ES-I3 (cell line): ENCODE data around the gene PRAC1.

ENCODE experiments used
- H3K36me3 ChIP-seq: 2 replicates; pipeline ENCODE4 v1.6.1; 2013; ENCODE audit warnings: mild to moderate bottlenecking, low read length, control low read depth, moderate library complexity; ENCODE audit not compliant: insufficient read depth
- H3K4me1 ChIP-seq: 2 replicates; pipeline ENCODE4 v1.6.1; 2013; ENCODE audit warnings: mild to moderate bottlenecking, control low read depth, low read length; ENCODE audit not compliant: insufficient read depth
- H3K9ac ChIP-seq: 2 replicates; pipeline ENCODE4 v1.6.1; 2013; ENCODE audit warnings: low read depth, mild to moderate bottlenecking, low read length, moderate library complexity
- H3K9me3 ChIP-seq: 2 replicates; pipeline ENCODE4 v1.6.1; 2013; ENCODE audit warnings: mild to moderate bottlenecking, low read length, moderate library complexity; ENCODE audit not compliant: control insufficient read depth, insufficient read depth

PRAC1 gene

DNA sequence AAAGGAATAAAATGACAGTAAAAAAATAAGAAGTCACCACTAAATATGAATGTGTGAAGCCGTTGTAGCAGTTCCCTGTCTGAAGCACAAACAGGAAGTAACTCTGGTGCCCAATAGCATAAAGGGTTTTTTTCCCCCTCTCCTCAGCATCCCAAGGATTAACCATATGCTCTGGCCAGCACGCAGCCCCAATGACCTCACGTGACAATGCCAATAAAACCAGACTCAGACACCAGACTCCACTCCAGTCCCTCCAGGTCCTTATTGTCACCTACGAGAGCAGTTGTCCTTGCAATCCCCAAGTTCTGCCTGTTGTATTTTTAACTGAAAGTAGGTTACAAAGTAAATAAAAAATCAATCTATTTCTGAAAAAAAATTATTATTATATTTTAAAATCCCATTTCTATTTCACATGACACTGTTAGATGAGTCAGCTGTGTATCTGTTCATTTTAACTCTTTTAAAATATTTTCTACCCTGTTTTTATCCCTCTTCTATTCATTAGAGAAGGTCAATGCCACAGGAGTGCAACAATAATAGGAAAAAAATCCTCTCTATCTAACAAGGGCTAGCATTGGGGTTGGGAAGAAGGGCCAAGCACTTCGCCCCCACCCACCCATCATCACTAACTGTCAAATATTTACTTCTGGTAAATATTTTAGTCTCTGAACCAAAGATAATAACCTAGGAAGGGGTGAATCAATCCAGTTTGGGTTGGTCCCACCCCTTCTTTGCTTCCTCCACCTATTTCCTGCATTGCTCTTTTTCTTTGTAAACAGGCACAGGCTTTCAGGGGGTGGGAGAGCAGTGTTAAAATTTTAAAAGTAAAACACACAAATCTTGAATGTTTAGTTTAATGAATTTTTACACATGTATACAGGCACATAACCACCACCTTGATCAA, 6.6 kb downstream of the PRAC1 start:
- H3K9ac ChIP-seq, result no peak overlapping the region
- H3K36me3 ChIP-seq, result no peaks in the 10 kb centered on the region
- peaks cover 17% of the 10 kb centered on the region for H3K4me1 ChIP-seq
- no peaks in the 10 kb centered on the region for H3K9me3 ChIP-seq

- no peaks in the 10 kb centered on the region for H3K9me3 ChIP-seq
- H3K36me3 ChIP-seq, result no peaks in the 10 kb centered on the region
- no peak overlapping the region for H3K9ac ChIP-seq
- H3K4me1 ChIP-seq, result peaks cover 3% of the 10 kb centered on the region; the same call in 1 of the 2 replicates
Observed at GRCh38 chr17:48711128-48711527, 11.2 kb downstream of the PRAC1 start.

- no peaks in the 10 kb centered on the region for H3K9me3 ChIP-seq
- H3K4me1 ChIP-seq, result no peaks in the 10 kb centered on the region
- no peak overlapping the region for H3K9ac ChIP-seq
- H3K36me3 ChIP-seq, result no peaks in the 10 kb centered on the region
Observed at GRCh38 chr17:48704361-48705248, 17.7 kb downstream of the PRAC1 start.

GRCh38 chr17:48701864-48702532, 20.3 kb downstream of the PRAC1 start:
- Histone ChIP-seq H3K4me1 (no peaks in the 10 kb centered on the region), H3K9me3 (no peaks in the 10 kb centered on the region), H3K36me3 (no peaks in the 10 kb centered on the region), H3K9ac (no peak overlapping the region)

GRCh38 chr17:48693178-48693577, 29.1 kb downstream of the PRAC1 start:
- H3K9me3 ChIP-seq, result no peaks in the 10 kb centered on the region
- H3K9ac ChIP-seq, result no peak overlapping the region
- H3K36me3 ChIP-seq, result no peaks in the 10 kb centered on the region
- H3K4me1 ChIP-seq, result no peaks in the 10 kb centered on the region

- no peaks in the 10 kb centered on the region for H3K36me3 ChIP-seq
- H3K9ac ChIP-seq, result no peak overlapping the region
- no peaks in the 10 kb centered on the region for H3K9me3 ChIP-seq
- H3K4me1 ChIP-seq, result no peaks in the 10 kb centered on the region
Observed at GRCh38 chr17:48692049-48692448, 30.3 kb downstream of the PRAC1 start.

DNA sequence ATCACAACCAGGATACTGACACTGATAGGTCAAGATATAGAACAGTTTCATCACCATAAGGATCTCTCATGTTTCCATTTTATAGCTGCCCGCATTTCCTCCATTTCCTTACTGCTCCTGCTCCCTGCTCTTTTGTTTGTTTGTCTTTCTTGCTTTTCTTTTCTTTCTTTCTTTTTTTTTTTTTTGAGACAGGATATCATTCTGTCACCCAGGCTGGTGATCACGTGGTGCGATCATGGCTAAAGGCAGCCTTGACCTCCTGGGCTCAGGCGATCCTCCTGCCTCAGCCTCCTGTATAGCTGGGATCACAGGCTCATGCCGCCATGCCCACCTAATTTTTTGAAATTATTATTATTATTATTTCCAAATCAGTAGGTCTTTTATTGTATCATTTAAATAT, 31.7 kb downstream of the PRAC1 start:
- Histone ChIP-seq H3K9me3 (no peaks in the 10 kb centered on the region), H3K9ac (no peak overlapping the region), H3K36me3 (no peaks in the 10 kb centered on the region), H3K4me1 (no peaks in the 10 kb centered on the region)

DNA sequence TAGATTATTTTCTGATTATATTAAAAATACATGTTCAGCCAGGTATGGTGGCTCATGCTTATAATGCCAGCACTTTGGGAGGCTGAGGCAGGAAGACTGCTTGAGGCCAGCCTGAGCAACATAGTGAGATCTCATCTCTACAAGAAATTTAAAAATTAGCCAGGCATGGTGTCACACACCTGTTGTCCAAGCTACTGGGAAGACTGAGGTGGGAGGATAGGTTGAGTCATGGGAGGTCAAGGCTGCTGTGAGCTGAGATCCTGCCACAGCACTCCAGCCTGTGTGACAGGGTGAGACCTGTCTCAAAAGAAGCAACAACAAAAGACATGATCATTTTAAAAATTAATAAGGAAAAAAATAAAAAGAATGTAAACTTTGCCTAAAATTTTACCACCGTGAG, 40.7 kb downstream of the PRAC1 start:
- H3K9ac ChIP-seq, result no peak overlapping the region
- H3K9me3 ChIP-seq, result no peaks in the 10 kb centered on the region
- no peaks in the 10 kb centered on the region for H3K4me1 ChIP-seq
- H3K36me3 ChIP-seq, result no peaks in the 10 kb centered on the region

DNA sequence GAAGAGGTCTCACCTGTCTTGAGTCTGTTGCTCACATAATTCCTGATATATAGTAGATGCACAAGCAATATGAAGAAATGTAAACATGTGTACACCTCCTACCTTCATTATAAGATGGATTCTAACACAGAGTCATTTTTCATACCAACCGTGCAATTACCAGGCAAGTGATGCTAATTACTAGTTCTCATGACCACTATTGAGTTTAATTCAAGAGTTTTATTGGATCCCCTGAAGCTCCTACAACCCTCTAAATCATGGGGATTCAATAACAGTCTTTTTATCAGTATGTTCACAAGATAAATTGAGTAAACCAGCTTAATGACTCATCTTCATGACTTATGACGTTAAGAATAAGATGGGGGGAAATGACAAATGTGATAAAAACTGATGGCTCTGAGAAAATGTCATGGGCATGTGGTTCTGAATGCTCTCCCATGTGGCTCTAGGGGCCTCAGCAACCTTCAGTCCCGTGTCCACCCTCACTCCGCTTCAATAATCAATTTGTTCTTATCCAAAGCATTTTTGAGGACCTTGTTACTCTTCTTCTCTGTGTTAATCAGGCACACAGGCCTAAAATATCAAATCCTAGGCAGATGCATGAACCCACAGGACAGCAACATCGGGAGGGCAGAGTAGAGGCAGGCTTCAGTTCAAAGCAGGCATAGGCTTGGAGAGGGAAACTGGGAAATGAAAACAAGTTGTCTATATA, 42.8 kb downstream of the PRAC1 start:
- Histone ChIP-seq H3K9me3 (no peaks in the 10 kb centered on the region), H3K9ac (no peak overlapping the region), H3K4me1 (no peaks in the 10 kb centered on the region), H3K36me3 (no peaks in the 10 kb centered on the region)

GRCh38 chr17:48678141-48678971, 44.0 kb downstream of the PRAC1 start:
- Histone ChIP-seq H3K4me1 (no peaks in the 10 kb centered on the region), H3K9ac (peak overlapping the region; percentile 49; the same call in 1 of the 2 replicates), H3K9me3 (no peaks in the 10 kb centered on the region), H3K36me3 (no peaks in the 10 kb centered on the region)

DNA sequence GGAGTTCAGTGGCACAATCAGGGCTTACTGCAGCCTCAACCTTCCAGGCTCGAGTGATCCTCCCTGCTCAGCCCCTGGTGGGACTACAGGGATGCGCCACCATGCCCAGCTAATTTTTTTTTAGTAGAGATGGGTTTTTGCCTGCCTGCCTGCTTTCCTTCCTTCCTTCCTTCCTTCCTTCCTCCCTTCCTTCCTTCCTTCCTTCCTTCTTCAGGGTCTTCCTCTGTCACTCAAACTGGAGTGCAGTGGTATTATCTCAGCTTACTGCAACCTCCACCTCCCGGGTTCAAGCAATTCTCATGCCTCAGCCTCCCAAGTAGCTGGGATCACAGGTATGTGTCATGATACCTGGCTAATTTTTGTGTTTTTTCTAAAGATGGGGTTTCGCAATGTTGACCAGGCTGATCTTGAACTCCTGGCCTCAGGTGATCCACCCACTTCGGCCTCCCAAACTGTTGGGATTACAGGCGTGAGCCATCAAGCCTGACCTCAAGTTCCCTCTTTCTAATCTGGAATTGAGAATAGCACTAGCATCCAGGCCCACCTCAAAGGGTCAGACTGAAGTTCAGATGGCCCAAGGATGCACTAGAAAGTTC, 45.3 kb downstream of the PRAC1 start:
- Histone ChIP-seq H3K4me1 (no peaks in the 10 kb centered on the region), H3K9ac (no peak overlapping the region), H3K36me3 (no peaks in the 10 kb centered on the region), H3K9me3 (no peaks in the 10 kb centered on the region)

GRCh38 chr17:48672340-48672739, 50.0 kb downstream of the PRAC1 start:
- Histone ChIP-seq H3K36me3 (no peaks in the 10 kb centered on the region), H3K4me1 (no peaks in the 10 kb centered on the region), H3K9me3 (no peaks in the 10 kb centered on the region), H3K9ac (no peak overlapping the region)
